HepG2 (cell line): Measurements from ENCODE around the gene DIPK1B.

Experiments used
- CTCF ChIP-seq: sonication (generic); formaldehyde crosslinking; IDR thresholded peaks from 2 replicates; pipeline ENCODE4 v1.5.0; 2020; ENCODE audit warnings: mild to moderate bottlenecking, missing genetic modification reagents, moderate library complexity
- HDAC6 ChIP-seq: fragments of 200-600 bp; sonication (generic); IDR thresholded peaks from 2 replicates; pipeline ENCODE4 v1.7.0; 2017; ENCODE audit warnings: mild to moderate bottlenecking, antibody characterized with exemption, low read length, low read depth
- JUND ChIP-seq: sonication (generic); formaldehyde crosslinking; IDR thresholded peaks from 2 replicates; pipeline ENCODE4 v1.8.0; 2022; ENCODE audit warnings: mild to moderate bottlenecking, missing genetic modification reagents
- POLR2A ChIP-seq, 2 experiments: IDR thresholded peaks; 2 replicates each; pipeline ENCODE4 v1.6.1; 2011; ENCODE audit warnings: low read depth in 2 of 2, low read length in 2 of 2, mild to moderate bottlenecking in 1 of 2, moderate library complexity in 1 of 2; ENCODE audit not compliant: insufficient read depth in 1 of 2
- ZFP36 ChIP-seq: fragments of 150-350 bp; IDR thresholded peaks from 2 replicates; pipeline ENCODE4 v1.6.1; 2018; ENCODE audit warnings: borderline replicate concordance, low read length, low read depth; ENCODE audit not compliant: partially characterized antibody
- ZHX1 ChIP-seq: sonication (generic); formaldehyde crosslinking; IDR thresholded peaks from 2 replicates; pipeline ENCODE4 v1.8.1; 2022; ENCODE audit warnings: low read depth, mild to moderate bottlenecking, missing genetic modification reagents
- ZNF138 ChIP-seq: sonication (generic); formaldehyde crosslinking; IDR thresholded peaks from 2 replicates; pipeline ENCODE4 v1.5.0; 2020; ENCODE audit warnings: mild to moderate bottlenecking, low read depth, missing genetic modification reagents
- TF ChIP-seq, protein P1 (sequence below): sonication (generic); formaldehyde crosslinking; IDR thresholded peaks from 2 replicates; pipeline ENCODE4 v1.5.0; 2020; ENCODE audit warnings: missing genetic modification reagents
- TF ChIP-seq, protein P2 (sequence below): sonication (generic); formaldehyde crosslinking; IDR thresholded peaks from 2 replicates; pipeline ENCODE4 v1.4.0; 2020; ENCODE audit warnings: missing genetic modification reagents
- TF ChIP-seq, protein P3 (sequence below): IDR thresholded peaks from 2 replicates; pipeline ENCODE4 v1.6.1; 2016; ENCODE audit warnings: missing compliant biosample characterization, missing genetic modification reagents, borderline replicate concordance

DNA sequence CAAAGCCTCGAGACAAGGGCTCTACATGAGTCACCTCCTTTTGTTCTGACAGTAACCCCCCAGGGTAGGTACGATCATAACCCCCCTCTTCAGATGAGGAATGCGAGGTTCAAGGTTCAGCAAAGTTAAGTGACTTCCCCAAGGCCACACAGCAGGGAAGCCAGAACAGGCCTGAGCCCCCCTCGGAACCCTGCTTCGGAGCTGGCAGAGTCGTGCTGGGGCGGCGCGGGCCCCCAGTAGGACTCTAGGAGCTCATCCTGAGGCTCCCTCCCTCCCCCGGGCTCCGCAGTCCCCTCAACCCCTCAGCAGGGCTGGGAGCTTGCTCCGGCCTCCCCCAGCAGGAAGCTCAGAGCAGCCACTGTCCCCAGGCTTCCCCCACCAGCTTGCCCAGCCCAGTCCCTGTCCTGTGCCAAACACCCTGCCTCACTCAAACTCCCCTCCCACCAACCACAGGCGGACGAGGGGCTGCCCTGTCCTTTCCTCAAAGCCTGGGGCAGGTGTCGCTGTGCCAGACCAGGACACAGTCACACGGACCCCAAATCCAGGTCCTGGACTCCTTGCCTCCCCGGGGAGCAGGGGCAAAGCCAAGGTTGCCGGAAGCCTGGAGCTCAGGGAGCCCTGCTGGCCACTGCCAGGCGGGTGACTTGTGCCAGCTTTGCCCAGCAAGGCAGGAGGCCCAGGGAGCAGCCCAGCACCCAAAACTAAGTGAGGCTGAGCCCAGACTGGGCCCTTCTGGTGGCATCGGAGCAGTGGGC, 30.2 kb upstream of the DIPK1B start:
- TF ChIP-seq ZNF138 (CRISPR knock-in tag) (no peak), CTCF (CRISPR knock-in tag) (no peak), JUND (CRISPR knock-in tag) (no peak), HDAC6 (no peak), POLR2A (IDR thresholded peaks at IDR 0.05; ENCODE audit: insufficient read depth in 1 of 2, low read depth in 2 of 2, low read length in 2 of 2) (no peak), ZHX1 (CRISPR knock-in tag) (no peak), ZFP36 (no peak)
- TF ChIP-seq, protein P1, sequence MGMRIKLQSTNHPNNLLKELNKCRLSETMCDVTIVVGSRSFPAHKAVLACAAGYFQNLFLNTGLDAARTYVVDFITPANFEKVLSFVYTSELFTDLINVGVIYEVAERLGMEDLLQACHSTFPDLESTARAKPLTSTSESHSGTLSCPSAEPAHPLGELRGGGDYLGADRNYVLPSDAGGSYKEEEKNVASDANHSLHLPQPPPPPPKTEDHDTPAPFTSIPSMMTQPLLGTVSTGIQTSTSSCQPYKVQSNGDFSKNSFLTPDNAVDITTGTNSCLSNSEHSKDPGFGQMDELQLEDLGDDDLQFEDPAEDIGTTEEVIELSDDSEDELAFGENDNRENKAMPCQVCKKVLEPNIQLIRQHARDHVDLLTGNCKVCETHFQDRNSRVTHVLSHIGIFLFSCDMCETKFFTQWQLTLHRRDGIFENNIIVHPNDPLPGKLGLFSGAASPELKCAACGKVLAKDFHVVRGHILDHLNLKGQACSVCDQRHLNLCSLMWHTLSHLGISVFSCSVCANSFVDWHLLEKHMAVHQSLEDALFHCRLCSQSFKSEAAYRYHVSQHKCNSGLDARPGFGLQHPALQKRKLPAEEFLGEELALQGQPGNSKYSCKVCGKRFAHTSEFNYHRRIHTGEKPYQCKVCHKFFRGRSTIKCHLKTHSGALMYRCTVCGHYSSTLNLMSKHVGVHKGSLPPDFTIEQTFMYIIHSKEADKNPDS (CRISPR knock-in tag) = no peak
- TF ChIP-seq, protein P2, sequence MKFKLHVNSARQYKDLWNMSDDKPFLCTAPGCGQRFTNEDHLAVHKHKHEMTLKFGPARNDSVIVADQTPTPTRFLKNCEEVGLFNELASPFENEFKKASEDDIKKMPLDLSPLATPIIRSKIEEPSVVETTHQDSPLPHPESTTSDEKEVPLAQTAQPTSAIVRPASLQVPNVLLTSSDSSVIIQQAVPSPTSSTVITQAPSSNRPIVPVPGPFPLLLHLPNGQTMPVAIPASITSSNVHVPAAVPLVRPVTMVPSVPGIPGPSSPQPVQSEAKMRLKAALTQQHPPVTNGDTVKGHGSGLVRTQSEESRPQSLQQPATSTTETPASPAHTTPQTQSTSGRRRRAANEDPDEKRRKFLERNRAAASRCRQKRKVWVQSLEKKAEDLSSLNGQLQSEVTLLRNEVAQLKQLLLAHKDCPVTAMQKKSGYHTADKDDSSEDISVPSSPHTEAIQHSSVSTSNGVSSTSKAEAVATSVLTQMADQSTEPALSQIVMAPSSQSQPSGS (CRISPR knock-in tag) = no peak
- TF ChIP-seq, protein P3, sequence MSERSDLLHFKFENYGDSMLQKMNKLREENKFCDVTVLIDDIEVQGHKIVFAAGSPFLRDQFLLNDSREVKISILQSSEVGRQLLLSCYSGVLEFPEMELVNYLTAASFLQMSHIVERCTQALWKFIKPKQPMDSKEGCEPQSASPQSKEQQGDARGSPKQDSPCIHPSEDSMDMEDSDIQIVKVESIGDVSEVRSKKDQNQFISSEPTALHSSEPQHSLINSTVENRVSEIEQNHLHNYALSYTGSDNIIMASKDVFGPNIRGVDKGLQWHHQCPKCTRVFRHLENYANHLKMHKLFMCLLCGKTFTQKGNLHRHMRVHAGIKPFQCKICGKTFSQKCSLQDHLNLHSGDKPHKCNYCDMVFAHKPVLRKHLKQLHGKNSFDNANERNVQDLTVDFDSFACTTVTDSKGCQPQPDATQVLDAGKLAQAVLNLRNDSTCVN (CRISPR knock-in tag) = no peak
